ENCODE results near the gene CLDN16.

The CLDN16 gene

GRCh38 chr3:190430906-190431305, 42.9 kb downstream of the CLDN16 start:
- TF ChIP-seq SIN3A (IDR thresholded peaks at IDR 0.05; ENCODE audit: borderline replicate concordance, insufficient read depth, low read length) (no peak), TAF1 (IDR thresholded peaks at IDR 0.05; ENCODE audit: borderline replicate concordance, insufficient read depth, low read length) (no peak), POLR2AphosphoS5 (IDR thresholded peaks at IDR 0.05; ENCODE audit: low read depth, low read length) (no peak), FOXP2 (optimal IDR thresholded peaks at IDR 0.05; ENCODE audit: borderline replicate concordance, extremely low read depth, extremely low read length, insufficient read depth) (no peak), REST (IDR thresholded peaks at IDR 0.05; ENCODE audit: insufficient read depth in 1 of 2, low read depth in 2 of 2, low read length in 2 of 2) (no peak)

DNA sequence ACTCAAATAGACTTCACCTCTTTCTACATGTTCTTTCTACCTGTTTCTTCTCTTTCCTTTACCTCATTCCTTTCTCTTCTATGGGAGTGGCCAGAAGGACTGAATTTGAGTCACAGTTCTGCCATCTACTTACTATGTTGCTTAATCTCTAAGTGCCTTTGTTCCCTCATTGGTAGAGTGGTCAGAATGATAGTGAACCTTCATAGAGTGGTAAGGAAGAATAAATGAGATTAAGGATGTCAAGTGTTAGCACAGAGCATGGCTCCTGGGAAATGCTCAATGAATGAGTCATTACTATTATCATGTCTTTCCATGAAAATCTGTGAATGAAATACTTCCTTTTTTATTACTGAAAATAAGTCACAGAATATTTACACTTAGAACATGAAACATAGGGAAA, 44.3 kb downstream of the CLDN16 start:
- no peak for TF ChIP-seq FOXP2 (optimal IDR thresholded peaks at IDR 0.05; ENCODE audit: borderline replicate concordance, extremely low read depth, extremely low read length, insufficient read depth)
- TF ChIP-seq POLR2AphosphoS5 (IDR thresholded peaks at IDR 0.05; ENCODE audit: low read depth, low read length) = no peak
- TF ChIP-seq REST (IDR thresholded peaks at IDR 0.05; ENCODE audit: insufficient read depth in 1 of 2, low read depth in 2 of 2, low read length in 2 of 2) = no peak
- TF ChIP-seq SIN3A (IDR thresholded peaks at IDR 0.05; ENCODE audit: borderline replicate concordance, insufficient read depth, low read length) = no peak
- no peak for TF ChIP-seq TAF1 (IDR thresholded peaks at IDR 0.05; ENCODE audit: borderline replicate concordance, insufficient read depth, low read length)

GRCh38 chr3:190433626-190434025, 45.7 kb downstream of the CLDN16 start:
- TF ChIP-seq TAF1 (IDR thresholded peaks at IDR 0.05; ENCODE audit: borderline replicate concordance, insufficient read depth, low read length) (no peak), POLR2AphosphoS5 (IDR thresholded peaks at IDR 0.05; ENCODE audit: low read depth, low read length) (no peak), FOXP2 (optimal IDR thresholded peaks at IDR 0.05; ENCODE audit: borderline replicate concordance, extremely low read depth, extremely low read length, insufficient read depth) (no peak)

DNA sequence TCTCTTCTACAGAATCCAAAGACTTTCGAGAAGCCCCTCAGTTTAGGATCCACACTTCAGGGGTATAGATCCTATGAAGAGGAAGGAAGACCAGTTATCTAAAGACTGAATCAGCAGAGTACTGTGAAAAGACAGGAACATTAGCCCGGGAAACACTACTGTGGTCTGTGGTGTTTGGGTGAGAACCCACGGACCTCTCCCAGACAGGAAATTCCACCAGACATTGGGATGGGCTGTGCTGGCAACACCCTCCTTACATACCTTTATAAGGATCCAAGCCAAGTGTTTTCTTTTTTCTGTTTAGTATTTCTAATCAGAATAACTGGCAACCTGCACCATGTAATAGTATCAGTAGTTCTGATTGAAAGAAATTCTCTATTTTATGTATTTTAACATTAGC, 47.7 kb downstream of the CLDN16 start:
- TF ChIP-seq TAF1 (IDR thresholded peaks at IDR 0.05; ENCODE audit: borderline replicate concordance, insufficient read depth, low read length) = no peak

DNA sequence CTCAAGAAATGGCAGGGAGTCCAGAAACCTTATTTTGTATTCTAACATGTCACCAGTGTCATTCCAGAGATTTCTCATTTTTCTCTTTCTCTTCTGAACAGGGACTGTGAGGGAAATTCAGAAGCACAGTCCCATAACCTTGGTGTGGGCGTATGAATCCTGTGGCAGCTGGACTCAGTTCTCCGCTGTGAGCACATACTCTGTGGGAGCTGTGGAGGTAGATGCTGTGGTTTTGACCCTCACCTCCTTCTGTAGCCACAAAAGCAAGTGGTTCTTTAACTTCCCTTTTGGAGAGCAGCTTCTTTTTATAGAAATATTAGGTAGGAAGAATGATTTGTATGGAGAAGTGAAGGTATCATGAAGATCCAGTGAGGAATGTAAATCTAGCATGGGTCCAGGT, 48.4 kb downstream of the CLDN16 start:
- TF ChIP-seq POLR2AphosphoS5 (IDR thresholded peaks at IDR 0.05; ENCODE audit: low read depth, low read length) (no peak), SIN3A (IDR thresholded peaks at IDR 0.05; ENCODE audit: borderline replicate concordance, insufficient read depth, low read length) (no peak), TAF1 (IDR thresholded peaks at IDR 0.05; ENCODE audit: borderline replicate concordance, insufficient read depth, low read length) (no peak), FOXP2 (optimal IDR thresholded peaks at IDR 0.05; ENCODE audit: borderline replicate concordance, extremely low read depth, extremely low read length, insufficient read depth) (no peak), REST (IDR thresholded peaks at IDR 0.05; ENCODE audit: insufficient read depth in 1 of 2, low read depth in 2 of 2, low read length in 2 of 2) (no peak)

GRCh38 chr3:190442240-190442639, 54.3 kb downstream of the CLDN16 start:
- TF ChIP-seq FOXP2 (optimal IDR thresholded peaks at IDR 0.05; ENCODE audit: borderline replicate concordance, extremely low read depth, extremely low read length, insufficient read depth) (no peak), SIN3A (IDR thresholded peaks at IDR 0.05; ENCODE audit: borderline replicate concordance, insufficient read depth, low read length) (no peak), REST (IDR thresholded peaks at IDR 0.05; ENCODE audit: insufficient read depth in 1 of 2, low read depth in 2 of 2, low read length in 2 of 2) (no peak)

Measured in PFSK-1 (cell line).